GM12878 (cell line): ENCODE results near the gene FBXO15.

Experiments
- CREM ChIP-seq: IDR thresholded peaks from 2 replicates; pipeline ENCODE4 v1.6.1; 2014; ENCODE audit warnings: antibody characterized with exemption, low read depth
- CTCF ChIP-seq, 3 experiments: IDR thresholded peaks in 2 of 3; conservative IDR thresholded peaks in 1 of 3; 2 replicates each; pipeline ENCODE4 v1.5.1; 2011; ENCODE audit warnings: low read depth in 3 of 3, low read length in 3 of 3, mild to moderate bottlenecking in 3 of 3, control low read depth in 2 of 3, moderate library complexity in 2 of 3, inconsistent platforms in 1 of 3, mixed read lengths in 1 of 3; ENCODE audit not compliant: control insufficient read depth in 2 of 3, insufficient read depth in 1 of 3; ENCODE audit errors: extremely low read depth in 1 of 3
- FOXK2 ChIP-seq: fragments of 450-650 bp; IDR thresholded peaks from 2 replicates; pipeline ENCODE4 v1.6.1; 2017; ENCODE audit warnings: mild to moderate bottlenecking, moderate library complexity
- FOXM1 ChIP-seq: IDR thresholded peaks from 2 replicates; pipeline ENCODE4 v1.6.1; 2012; ENCODE audit warnings: low read depth, mild to moderate bottlenecking, inconsistent platforms, low read length, moderate library complexity
- POLR2A ChIP-seq: IDR thresholded peaks from 2 replicates; pipeline ENCODE4 v1.6.1; 2011; ENCODE audit warnings: low read depth, mild to moderate bottlenecking, low read length
- SIN3A ChIP-seq: IDR thresholded peaks from 2 replicates; pipeline ENCODE4 v1.6.1; 2012; ENCODE audit warnings: low read depth, low read length, improper control_type of control experiment
- SMC3 ChIP-seq: IDR thresholded peaks from 2 replicates; pipeline ENCODE4 v1.6.1; 2011; ENCODE audit warnings: low read length, improper control_type of control experiment, borderline replicate concordance
- SREBF2 ChIP-seq: IDR thresholded peaks from 2 replicates; pipeline ENCODE4 v1.6.1; 2012; ENCODE audit warnings: mild to moderate bottlenecking, low read length
- SRF ChIP-seq, 2 experiments: IDR thresholded peaks; 2 replicates each; pipeline ENCODE4 v1.6.1; 2011; ENCODE audit warnings: low read depth in 2 of 2, low read length in 2 of 2, mild to moderate bottlenecking in 1 of 2, moderate library complexity in 1 of 2
- TAF1 ChIP-seq: IDR thresholded peaks from 2 replicates; pipeline ENCODE4 v1.6.1; 2011; ENCODE audit warnings: mild to moderate bottlenecking, low read depth, low read length, borderline replicate concordance
- USF2 ChIP-seq: IDR thresholded peaks from 2 replicates; pipeline ENCODE4 v1.6.1; 2011; ENCODE audit warnings: low read depth, low read length, improper control_type of control experiment, borderline replicate concordance
- TF ChIP-seq, protein P1 (sequence below): IDR thresholded peaks from 2 replicates; pipeline ENCODE4 v1.6.1; 2012; ENCODE audit warnings: low read length, inconsistent platforms
- TF ChIP-seq, protein P2 (sequence below): IDR thresholded peaks from 2 replicates; pipeline ENCODE4 v1.6.1; 2012; ENCODE audit warnings: low read depth, low read length, improper control_type of control experiment
- TF ChIP-seq, protein P3 (sequence below): IDR thresholded peaks from 2 replicates; pipeline ENCODE4 v1.6.1; 2011; ENCODE audit warnings: borderline replicate concordance, low read depth, mild to moderate bottlenecking, moderate library complexity, low read length; ENCODE audit not compliant: insufficient read depth, poor library complexity, severe bottlenecking

GRCh38 chr18:74141667-74142066 is 6.0 kb downstream of the FBXO15 start:
- TF ChIP-seq FOXK2 (no peak), TAF1 (no peak), SRF (IDR thresholded peaks at IDR 0.05; ENCODE audit: low read depth in 2 of 2, low read length in 2 of 2) (no peak), CTCF (IDR thresholded peaks at IDR 0.05 in 2 of 3, conservative IDR thresholded peaks at IDR 0.05 in 1 of 3; ENCODE audit: control insufficient read depth in 2 of 3, extremely low read depth in 1 of 3, insufficient read depth in 1 of 3, low read depth in 3 of 3, low read length in 3 of 3) (no peak), CREM (no peak), FOXM1 (no peak), SMC3 (no peak), USF2 (no peak), POLR2A (no peak), SIN3A (no peak), SREBF2 (no peak)
- TF ChIP-seq, protein P1, sequence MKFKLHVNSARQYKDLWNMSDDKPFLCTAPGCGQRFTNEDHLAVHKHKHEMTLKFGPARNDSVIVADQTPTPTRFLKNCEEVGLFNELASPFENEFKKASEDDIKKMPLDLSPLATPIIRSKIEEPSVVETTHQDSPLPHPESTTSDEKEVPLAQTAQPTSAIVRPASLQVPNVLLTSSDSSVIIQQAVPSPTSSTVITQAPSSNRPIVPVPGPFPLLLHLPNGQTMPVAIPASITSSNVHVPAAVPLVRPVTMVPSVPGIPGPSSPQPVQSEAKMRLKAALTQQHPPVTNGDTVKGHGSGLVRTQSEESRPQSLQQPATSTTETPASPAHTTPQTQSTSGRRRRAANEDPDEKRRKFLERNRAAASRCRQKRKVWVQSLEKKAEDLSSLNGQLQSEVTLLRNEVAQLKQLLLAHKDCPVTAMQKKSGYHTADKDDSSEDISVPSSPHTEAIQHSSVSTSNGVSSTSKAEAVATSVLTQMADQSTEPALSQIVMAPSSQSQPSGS: no peak
- TF ChIP-seq, protein P2, sequence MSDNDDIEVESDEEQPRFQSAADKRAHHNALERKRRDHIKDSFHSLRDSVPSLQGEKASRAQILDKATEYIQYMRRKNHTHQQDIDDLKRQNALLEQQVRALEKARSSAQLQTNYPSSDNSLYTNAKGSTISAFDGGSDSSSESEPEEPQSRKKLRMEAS: no peak
- TF ChIP-seq, protein P3, sequence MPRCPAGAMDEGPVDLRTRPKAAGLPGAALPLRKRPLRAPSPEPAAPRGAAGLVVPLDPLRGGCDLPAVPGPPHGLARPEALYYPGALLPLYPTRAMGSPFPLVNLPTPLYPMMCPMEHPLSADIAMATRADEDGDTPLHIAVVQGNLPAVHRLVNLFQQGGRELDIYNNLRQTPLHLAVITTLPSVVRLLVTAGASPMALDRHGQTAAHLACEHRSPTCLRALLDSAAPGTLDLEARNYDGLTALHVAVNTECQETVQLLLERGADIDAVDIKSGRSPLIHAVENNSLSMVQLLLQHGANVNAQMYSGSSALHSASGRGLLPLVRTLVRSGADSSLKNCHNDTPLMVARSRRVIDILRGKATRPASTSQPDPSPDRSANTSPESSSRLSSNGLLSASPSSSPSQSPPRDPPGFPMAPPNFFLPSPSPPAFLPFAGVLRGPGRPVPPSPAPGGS: no peak
